ENCODE measurements around the gene UBXN10. TPM values are rescaled to one million over a fixed set of nuclear protein-coding genes. Genes with fewer than 3 reads are reported as not detected.

UBXN10 gene
- total and polyA plus RNA-seq, 2 of the 4 experiments (the other 2 are of a cell fraction), result not detected

DNA sequence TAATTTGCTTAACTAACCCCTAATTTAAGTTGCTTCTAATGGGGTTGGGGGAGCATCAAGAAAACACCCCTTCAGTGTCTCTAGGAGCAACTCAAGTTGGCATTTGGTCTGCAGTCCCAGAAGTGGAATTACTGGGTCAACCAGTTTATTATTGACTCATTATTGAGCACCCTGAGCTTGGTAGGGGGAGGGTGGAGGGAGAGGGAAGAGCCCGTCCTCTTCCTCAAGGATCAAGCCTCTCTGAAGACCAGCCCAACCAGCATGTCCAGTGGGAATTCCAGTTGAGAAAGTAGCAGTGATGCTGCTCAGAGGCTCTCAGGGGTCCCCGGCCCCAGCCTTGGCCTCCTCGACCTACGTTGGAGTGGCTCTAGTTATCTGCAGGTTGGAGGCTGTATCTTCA, 48.8 kb upstream of the UBXN10 start:
- Histone ChIP-seq H3K4me2 (ENCODE audit: low read depth, low read length) (no peak overlapping the region), H3K27me3 (ENCODE audit: control insufficient read depth, insufficient read depth, low read length) (peaks cover 7% of the 10 kb centered on the region), H4K20me1 (ENCODE audit: insufficient read depth, low read length) (no peaks in the 10 kb centered on the region), H2BK20ac (ENCODE audit: low read depth, low read length) (no peak overlapping the region), H3K14ac (replicated peaks; ENCODE audit: low read depth, low read length) (no peak overlapping the region), H4K8ac (ENCODE audit: low read depth in 2 of 2, low read length in 2 of 2) (no peak overlapping the region), H2BK15ac (ENCODE audit: low read depth, low read length) (no peak overlapping the region), H3K56ac (ENCODE audit: extremely low read depth, insufficient read depth, low read length) (no peak overlapping the region), H2BK5ac (ENCODE audit: low read depth, low read length, poor library complexity, severe bottlenecking) (no peak overlapping the region), H2AFZ (replicated peaks; ENCODE audit: low read length, poor library complexity) (no peak overlapping the region), H2AK5ac (ENCODE audit: low read depth, low read length) (no peak overlapping the region), H3K36me3 (ENCODE audit: control insufficient read depth, insufficient read depth, low read length) (no peaks in the 10 kb centered on the region), H3K4me1 (ENCODE audit: control insufficient read depth, insufficient read depth, low read length) (no peaks in the 10 kb centered on the region), H3K9me1 (ENCODE audit: insufficient read depth, low read length) (0 out of 2 replicates have a peak, but pooled peaks cover 3% of the 10 kb centered on the region), H3K27ac (ENCODE audit: insufficient read depth, low read length) (no peak overlapping the region), H3K4me3 (ENCODE audit: insufficient read depth, low read depth, low read length) (no peak overlapping the region), H3K18ac (ENCODE audit: low read depth, low read length) (no peak overlapping the region), H4K5ac (ENCODE audit: low read depth, low read length) (no peak overlapping the region), H2BK120ac (ENCODE audit: low read depth, low read length) (no peak overlapping the region), H2AK9ac (replicated peaks; ENCODE audit: low read depth, low read length, poor library complexity) (no peak overlapping the region), H3K9ac (ENCODE audit: low read depth, low read length) (no peak overlapping the region), H3K79me1 (ENCODE audit: low read depth in 1 of 2, low read length in 2 of 2) (no peaks in the 10 kb centered on the region), H4K91ac (ENCODE audit: insufficient read depth, low read depth, low read length) (no peak overlapping the region), H3K23ac (ENCODE audit: low read depth, low read length) (no peak overlapping the region), H3K4ac (ENCODE audit: low read depth, low read length) (no peak overlapping the region), H3K9me3 (ENCODE audit: control insufficient read depth, insufficient read depth, low read length) (no peaks in the 10 kb centered on the region)
- in situ Hi-C loops (cut with MboI; ENCODE audit: low sequenced_read_pairs), result no loop called here
- BruUV-seq (replicated peaks), result no TSS peak
- ChIA-PET CTCF (no interaction called here), POLR2A (ENCODE audit: unreplicated experiment) (no interaction called here)
- no peak for ATAC-seq (ENCODE audit: low read depth)
- whole genome bisulfite sequencing, 2 experiments (ENCODE audit: extremely low coverage in 2 of 2, insufficient read length in 1 of 2), result no CpG with 5 or more reads among the region's 4 CpGs
- no peak for DNase-seq
- TF ChIP-seq CTCF (conservative IDR thresholded peaks at IDR 0.05; ENCODE audit: low read depth, low read length) (no peak), USF2 (IDR thresholded peaks at IDR 0.05; ENCODE audit: low read depth, low read length) (no peak), ELK1 (IDR thresholded peaks at IDR 0.05; ENCODE audit: borderline replicate concordance, low read depth, low read length) (no peak), CHD1 (IDR thresholded peaks at IDR 0.05; ENCODE audit: low read depth, low read length) (no peak), BHLHE40 (IDR thresholded peaks at IDR 0.05; ENCODE audit: low read depth, low read length) (no peak), MAZ (IDR thresholded peaks at IDR 0.05; ENCODE audit: borderline replicate concordance, low read depth, low read length) (no peak), MAFK (IDR thresholded peaks at IDR 0.05; ENCODE audit: low read depth, low read length) (no peak), RFX5 (IDR thresholded peaks at IDR 0.05; ENCODE audit: low read depth, low read length) (no peak)
- dilution Hi-C loops (cut with HindIII; ENCODE audit: low sequenced_read_pairs, unreplicated experiment), result no loop called here
- intact Hi-C loops (cut with micrococcal nuclease), result no loop called here

Measured in IMR-90 (cell line).